Body of pancreas (tissue), 4 donors: ENCODE results near the gene SLC35D1.

Experiments used
- POLR2A ChIP-seq, 3 donors: fragments of 450-650 bp; IDR thresholded peaks; one replicate each; pipeline ENCODE4 v1.6.1; 2016; ENCODE audit warnings: antibody characterized with exemption in 3 of 3, mild to moderate bottlenecking in 2 of 3
- TF ChIP-seq, protein P1 (sequence below), 7 experiments: fragments of 450-650 bp in 4 of 7; fragments of 200-600 bp in 3 of 7; sonication (generic) in 3 of 7; IDR thresholded peaks; one replicate each; pipeline ENCODE4 v1.5.1; 2016 to 2019; ENCODE audit warnings: antibody characterized with exemption in 7 of 7

DNA sequence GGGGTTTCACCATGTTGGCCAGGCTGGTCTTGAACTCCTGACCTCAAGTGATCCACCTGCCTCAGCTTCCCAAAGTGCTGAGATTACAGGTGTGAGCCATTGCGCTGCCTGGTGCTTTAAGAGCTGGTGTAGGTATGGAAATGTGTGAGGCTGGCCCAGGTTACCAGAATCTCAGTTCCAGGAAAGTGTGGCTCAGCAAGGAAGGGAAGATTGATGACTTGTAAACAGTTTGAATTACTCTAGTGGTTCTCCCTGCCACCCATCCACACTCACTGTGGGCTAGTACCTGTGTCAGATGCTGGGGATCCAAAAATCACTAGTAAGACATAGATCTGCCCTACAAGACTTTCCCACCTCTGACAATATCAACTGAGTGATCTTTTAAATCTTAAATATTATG is 34.5 kb upstream of the SLC35D1 start:
- TF ChIP-seq, protein P1, sequence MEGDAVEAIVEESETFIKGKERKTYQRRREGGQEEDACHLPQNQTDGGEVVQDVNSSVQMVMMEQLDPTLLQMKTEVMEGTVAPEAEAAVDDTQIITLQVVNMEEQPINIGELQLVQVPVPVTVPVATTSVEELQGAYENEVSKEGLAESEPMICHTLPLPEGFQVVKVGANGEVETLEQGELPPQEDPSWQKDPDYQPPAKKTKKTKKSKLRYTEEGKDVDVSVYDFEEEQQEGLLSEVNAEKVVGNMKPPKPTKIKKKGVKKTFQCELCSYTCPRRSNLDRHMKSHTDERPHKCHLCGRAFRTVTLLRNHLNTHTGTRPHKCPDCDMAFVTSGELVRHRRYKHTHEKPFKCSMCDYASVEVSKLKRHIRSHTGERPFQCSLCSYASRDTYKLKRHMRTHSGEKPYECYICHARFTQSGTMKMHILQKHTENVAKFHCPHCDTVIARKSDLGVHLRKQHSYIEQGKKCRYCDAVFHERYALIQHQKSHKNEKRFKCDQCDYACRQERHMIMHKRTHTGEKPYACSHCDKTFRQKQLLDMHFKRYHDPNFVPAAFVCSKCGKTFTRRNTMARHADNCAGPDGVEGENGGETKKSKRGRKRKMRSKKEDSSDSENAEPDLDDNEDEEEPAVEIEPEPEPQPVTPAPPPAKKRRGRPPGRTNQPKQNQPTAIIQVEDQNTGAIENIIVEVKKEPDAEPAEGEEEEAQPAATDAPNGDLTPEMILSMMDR (IDR thresholded peaks at IDR 0.05): no peak
- TF ChIP-seq POLR2A (IDR thresholded peaks at IDR 0.05): no peak
